ENCODE results near the gene LMO3. TPM values are rescaled to one million over a fixed set of nuclear protein-coding genes. Genes with fewer than 3 reads are reported as not detected.

The LMO3 gene
- total and polyA plus RNA-seq, 2 of the 8 experiments (the other 6 are each of a cell fraction or from before 2014, with no cell fraction given), result 4.7 to 16.7 TPM

DNA sequence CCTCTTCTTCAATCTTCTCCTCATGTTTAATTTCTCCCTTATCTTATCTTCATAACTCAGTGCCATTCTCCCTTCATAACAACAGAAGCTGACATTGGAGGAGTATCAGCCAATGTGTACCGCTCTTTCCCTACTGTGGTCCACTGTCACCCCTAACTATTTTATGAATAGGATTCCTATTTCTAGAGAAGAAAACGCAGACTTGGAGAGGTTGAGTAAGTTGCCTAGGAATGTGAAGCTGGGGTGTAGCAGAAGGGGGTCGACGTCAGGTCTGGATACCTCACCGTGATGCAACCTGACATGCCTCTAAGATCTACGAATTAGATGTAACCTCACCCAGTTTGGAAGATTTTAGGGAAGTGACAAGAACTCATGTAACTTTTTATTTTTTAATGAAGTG lies 17.1 kb downstream of the LMO3 start:
- Histone ChIP-seq H3K27ac (ENCODE audit: low read depth, low read length) (no peak overlapping the region), H3K79me1 (ENCODE audit: low read depth, low read length) (no peaks in the 10 kb centered on the region), H2AFZ (ENCODE audit: low read length) (no peak overlapping the region), H3K23ac (ENCODE audit: insufficient read length) (no peak overlapping the region), H3K27me3 (replicated peaks in 1 of 4; ENCODE audit: control insufficient read depth in 3 of 4, extremely low read depth in 1 of 4, insufficient read depth in 3 of 4, low read length in 3 of 4) (no peaks in the 10 kb centered on the region), H2BK15ac (ENCODE audit: low read length) (no peak overlapping the region), H4K8ac (ENCODE audit: extremely low read depth, insufficient read depth, low read length) (no peak overlapping the region), H3K9ac (replicated peaks in 1 of 4; ENCODE audit: extremely low read depth in 1 of 4, low read depth in 3 of 4, low read length in 3 of 4) (no peak overlapping the region), H3K4me2 (ENCODE audit: insufficient read depth in 1 of 2, low read depth in 2 of 2, low read length in 2 of 2) (no peak overlapping the region), H2BK5ac (ENCODE audit: low read depth, low read length) (no peak overlapping the region), H3K18ac (ENCODE audit: extremely low read depth, low read length) (no peak overlapping the region), H3K9me3 (ENCODE audit: insufficient read depth in 2 of 2, low read depth in 1 of 2, low read length in 1 of 2) (no peaks in the 10 kb centered on the region), H3K23me2 (ENCODE audit: low read depth, low read length) (no peaks in the 10 kb centered on the region), H3K14ac (ENCODE audit: insufficient read length) (no peak overlapping the region), H2BK120ac (replicated peaks; ENCODE audit: low read depth, low read length) (no peak overlapping the region), H3K79me2 (ENCODE audit: control insufficient read depth in 1 of 2, insufficient read depth in 2 of 2, low read length in 2 of 2) (no peaks in the 10 kb centered on the region), H3K4me3 (ENCODE audit: extremely low read depth in 1 of 4, insufficient read depth in 2 of 4, low read depth in 3 of 4, low read length in 4 of 4) (no peak overlapping the region), H4K5ac (ENCODE audit: insufficient read length, low read depth, low read length) (no peak overlapping the region), H4K20me1 (replicated peaks in 1 of 2; ENCODE audit: control insufficient read depth in 1 of 2, insufficient read depth in 2 of 2, low read length in 2 of 2) (no peaks in the 10 kb centered on the region), H3K56ac (replicated peaks; ENCODE audit: insufficient read length, low read depth, low read length) (no peak overlapping the region), H2BK12ac (ENCODE audit: low read depth, low read length) (no peak overlapping the region), H4K91ac (replicated peaks; ENCODE audit: insufficient read length, low read length) (no peak overlapping the region), H2BK20ac (ENCODE audit: low read length) (no peak overlapping the region), H3K36me3 (ENCODE audit: control insufficient read depth in 2 of 4, insufficient read depth in 4 of 4, low read length in 3 of 4) (no peaks in the 10 kb centered on the region), H3K4ac (replicated peaks; ENCODE audit: insufficient read length, low read depth, low read length) (no peak overlapping the region), H2AK5ac (ENCODE audit: low read depth, low read length) (no peak overlapping the region), H3K4me1 (replicated peaks in 1 of 4; ENCODE audit: control insufficient read depth in 3 of 4, insufficient read depth in 4 of 4, low read length in 3 of 4) (no peaks in the 10 kb centered on the region; a peak in 1 of 7 replicates)
- FAIRE-seq (no peak), DNase-seq (ENCODE audit: low read depth in 1 of 2, low spot score in 2 of 2) (no peak)
- TF ChIP-seq BCL11A (IDR thresholded peaks at IDR 0.05; ENCODE audit: low read depth in 2 of 2, low read length in 2 of 2) (no peak), NANOG (IDR thresholded peaks at IDR 0.05; ENCODE audit: insufficient read depth, low read depth, low read length, poor library complexity, severe bottlenecking) (no peak), NRF1 (IDR thresholded peaks at IDR 0.05; ENCODE audit: low read depth, low read length) (no peak), CEBPB (IDR thresholded peaks at IDR 0.05; ENCODE audit: low read depth, low read length) (0 out of 2 replicates have a peak, but pooled peaks have one; percentile 54)
- 88% methylated on average over 6 of the region's 6 CpGs; no CpG with 5 or more reads in 1 of the 2 experiments for WGBS, 2 experiments (ENCODE audit: extremely low coverage in 1 of 2, insufficient coverage in 1 of 2, insufficient read length in 1 of 2, insufficient replicate concordance in 2 of 2, low coverage in 1 of 2, low lambda C conversion rate in 2 of 2, missing lambda C conversion rate in 1 of 2)
- CTCF ChIA-PET (ENCODE audit: partially characterized antibody), result interaction anchor here (0.6 kb wide), 1 partner anchor 29 kb away, joined by 3 read pairs; no protein-coding TSS in a partner anchor
- POLR2A ChIA-PET (ENCODE audit: partially characterized antibody), result no interaction called here

Measured in H1 (cell line).